ENCODE results near the gene TMEM176B. TPM values are rescaled to one million over a fixed set of nuclear protein-coding genes. Genes with fewer than 3 reads are reported as not detected.

TMEM176B gene
- total and polyA plus RNA-seq, 2 of the 13 experiments (the other 11 are each of a cell fraction or from before 2014, with no cell fraction given) = not detected

DNA sequence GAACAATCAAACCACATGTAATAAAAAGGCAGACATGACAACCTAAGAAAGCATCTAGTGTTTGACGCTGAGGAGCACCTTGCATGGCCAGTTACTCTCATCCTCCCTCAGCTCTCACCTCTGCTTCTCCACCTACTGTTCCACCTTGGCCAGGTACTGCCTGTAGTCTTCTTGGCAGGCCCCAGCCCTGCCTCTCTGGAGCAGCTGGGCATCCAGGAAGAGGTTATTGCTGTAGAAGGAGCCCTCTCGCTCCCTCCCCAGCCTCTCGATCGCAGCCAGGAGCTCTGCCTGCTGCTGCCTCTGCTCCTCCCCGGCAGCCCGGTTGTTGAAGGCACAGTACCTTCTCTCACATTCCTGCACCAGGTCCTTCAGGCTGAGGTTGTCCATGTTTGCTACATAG, 53.2 kb downstream of the TMEM176B start:
- H3K9ac ChIP-seq (ENCODE audit: insufficient read depth, low read depth, low read length) = no peak overlapping the region
- intact Hi-C loops (cut with micrococcal nuclease; ENCODE audit: unreplicated experiment) = no loop called here
- H2AFZ ChIP-seq (ENCODE audit: low read length) = no peak overlapping the region
- no peaks in the 10 kb centered on the region for H3K79me2 ChIP-seq (ENCODE audit: insufficient read depth, low read length)
- no peaks in the 10 kb centered on the region for H4K20me1 ChIP-seq (ENCODE audit: insufficient read depth, low read length)
- no TSS peak for BruUV-seq (replicated peaks)
- in situ Hi-C loops (cut with HindIII; ENCODE audit: extremely low pct_ligation_motif_present, low pct_unique_long_range_greater_than_20kb) = no loop called here
- CTCF ChIA-PET (ENCODE audit: low intra/inter-chr PET ratio, low total read pairs) = no interaction called here
- FAIRE-seq (no peak), ATAC-seq (no peak), DNase-seq (ENCODE audit: low spot score) (no peak)
- peaks cover 0 to 7% of the 10 kb centered on the region in 2 experiments; a peak in 1 of 5 replicates for H3K27me3 ChIP-seq (ENCODE audit: control insufficient read depth in 1 of 2, insufficient read depth in 2 of 2, low read length in 2 of 2)
- no peaks in the 10 kb centered on the region for H3K36me3 ChIP-seq (replicated peaks in 1 of 2; ENCODE audit: control insufficient read depth in 1 of 2, insufficient read depth in 2 of 2, low read length in 2 of 2)
- 42% methylated on average over 4 of the region's 6 CpGs for WGBS (ENCODE audit: low lambda C conversion rate)
- H3K9me3 ChIP-seq (ENCODE audit: low read length) = no peaks in the 10 kb centered on the region
- no peak overlapping the region for H3K4me3 ChIP-seq (replicated peaks in 1 of 3; ENCODE audit: insufficient read depth in 1 of 3, low read depth in 2 of 3, low read length in 3 of 3)
- H3K27ac ChIP-seq (ENCODE audit: extremely low read length, insufficient read depth, low read length) = no peak overlapping the region
- H3K4me1 ChIP-seq (ENCODE audit: insufficient read depth, low read length) = no peaks in the 10 kb centered on the region
- POLR2A ChIA-PET = no interaction called here
- no peak overlapping the region for H3K4me2 ChIP-seq (ENCODE audit: low read depth, low read length)
- TF ChIP-seq ZNF12 (CRISPR knock-in tag; IDR thresholded peaks at IDR 0.05) (no peak), ZNF17 (CRISPR knock-in tag; IDR thresholded peaks at IDR 0.05) (no peak), HOXA9 (CRISPR knock-in tag; IDR thresholded peaks at IDR 0.05; ENCODE audit: borderline replicate concordance) (no peak), ZZZ3 (CRISPR knock-in tag; IDR thresholded peaks at IDR 0.05; ENCODE audit: borderline replicate concordance) (no peak), ZMYM2 (CRISPR knock-in tag; IDR thresholded peaks at IDR 0.05) (no peak), RFXAP (CRISPR knock-in tag; IDR thresholded peaks at IDR 0.05; ENCODE audit: borderline replicate concordance) (no peak), ATM (IDR thresholded peaks at IDR 0.05; ENCODE audit: borderline replicate concordance) (no peak)
- TF ChIP-seq, protein P1, sequence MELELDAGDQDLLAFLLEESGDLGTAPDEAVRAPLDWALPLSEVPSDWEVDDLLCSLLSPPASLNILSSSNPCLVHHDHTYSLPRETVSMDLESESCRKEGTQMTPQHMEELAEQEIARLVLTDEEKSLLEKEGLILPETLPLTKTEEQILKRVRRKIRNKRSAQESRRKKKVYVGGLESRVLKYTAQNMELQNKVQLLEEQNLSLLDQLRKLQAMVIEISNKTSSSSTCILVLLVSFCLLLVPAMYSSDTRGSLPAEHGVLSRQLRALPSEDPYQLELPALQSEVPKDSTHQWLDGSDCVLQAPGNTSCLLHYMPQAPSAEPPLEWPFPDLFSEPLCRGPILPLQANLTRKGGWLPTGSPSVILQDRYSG (CRISPR knock-in tag; IDR thresholded peaks at IDR 0.05) = no peak
- TF ChIP-seq, protein P2, sequence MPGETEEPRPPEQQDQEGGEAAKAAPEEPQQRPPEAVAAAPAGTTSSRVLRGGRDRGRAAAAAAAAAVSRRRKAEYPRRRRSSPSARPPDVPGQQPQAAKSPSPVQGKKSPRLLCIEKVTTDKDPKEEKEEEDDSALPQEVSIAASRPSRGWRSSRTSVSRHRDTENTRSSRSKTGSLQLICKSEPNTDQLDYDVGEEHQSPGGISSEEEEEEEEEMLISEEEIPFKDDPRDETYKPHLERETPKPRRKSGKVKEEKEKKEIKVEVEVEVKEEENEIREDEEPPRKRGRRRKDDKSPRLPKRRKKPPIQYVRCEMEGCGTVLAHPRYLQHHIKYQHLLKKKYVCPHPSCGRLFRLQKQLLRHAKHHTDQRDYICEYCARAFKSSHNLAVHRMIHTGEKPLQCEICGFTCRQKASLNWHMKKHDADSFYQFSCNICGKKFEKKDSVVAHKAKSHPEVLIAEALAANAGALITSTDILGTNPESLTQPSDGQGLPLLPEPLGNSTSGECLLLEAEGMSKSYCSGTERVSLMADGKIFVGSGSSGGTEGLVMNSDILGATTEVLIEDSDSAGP (CRISPR knock-in tag; IDR thresholded peaks at IDR 0.05; ENCODE audit: borderline replicate concordance) = no peak
- TF ChIP-seq, protein P3, sequence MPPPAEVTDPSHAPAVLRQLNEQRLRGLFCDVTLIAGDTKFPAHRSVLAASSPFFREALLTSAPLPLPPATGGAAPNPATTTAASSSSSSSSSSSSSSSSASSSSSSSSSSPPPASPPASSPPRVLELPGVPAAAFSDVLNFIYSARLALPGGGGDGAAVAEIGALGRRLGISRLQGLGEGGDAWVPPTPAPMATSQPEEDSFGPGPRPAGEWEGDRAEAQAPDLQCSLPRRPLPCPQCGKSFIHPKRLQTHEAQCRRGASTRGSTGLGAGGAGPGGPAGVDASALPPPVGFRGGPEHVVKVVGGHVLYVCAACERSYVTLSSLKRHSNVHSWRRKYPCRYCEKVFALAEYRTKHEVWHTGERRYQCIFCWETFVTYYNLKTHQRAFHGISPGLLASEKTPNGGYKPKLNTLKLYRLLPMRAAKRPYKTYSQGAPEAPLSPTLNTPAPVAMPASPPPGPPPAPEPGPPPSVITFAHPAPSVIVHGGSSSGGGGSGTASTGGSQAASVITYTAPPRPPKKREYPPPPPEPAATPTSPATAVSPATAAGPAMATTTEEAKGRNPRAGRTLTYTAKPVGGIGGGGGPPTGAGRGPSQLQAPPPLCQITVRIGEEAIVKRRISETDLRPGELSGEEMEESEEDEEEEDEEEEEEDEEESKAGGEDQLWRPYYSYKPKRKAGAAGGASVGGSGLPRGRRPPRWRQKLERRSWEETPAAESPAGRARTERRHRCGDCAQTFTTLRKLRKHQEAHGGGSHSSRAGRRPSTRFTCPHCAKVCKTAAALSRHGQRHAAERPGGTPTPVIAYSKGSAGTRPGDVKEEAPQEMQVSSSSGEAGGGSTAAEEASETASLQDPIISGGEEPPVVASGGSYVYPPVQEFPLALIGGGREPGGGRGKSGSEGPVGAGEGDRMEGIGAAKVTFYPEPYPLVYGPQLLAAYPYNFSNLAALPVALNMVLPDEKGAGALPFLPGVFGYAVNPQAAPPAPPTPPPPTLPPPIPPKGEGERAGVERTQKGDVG (CRISPR knock-in tag; IDR thresholded peaks at IDR 0.05; ENCODE audit: borderline replicate concordance) = no peak
